HG02840 (cell line): ENCODE data around the gene USP6NL.

Experiments
- ATAC-seq: cut with Tn5 transposase; IDR thresholded peaks from one replicate; pipeline ENCODE4 v1.9.1; 2021; ENCODE audit warnings: mild to moderate bottlenecking, moderate library complexity, moderate number of reproducible peaks; ENCODE audit not compliant: unreplicated experiment, low FRiP score

USP6NL gene

GRCh38 chr10:11430421-11431215 lies 180.8 kb downstream of the USP6NL start:
- ATAC-seq = no peak

GRCh38 chr10:11429439-11430052 lies 181.9 kb downstream of the USP6NL start:
- ATAC-seq = no peak

GRCh38 chr10:11425676-11426075 lies 185.8 kb downstream of the USP6NL start:
- no peak for ATAC-seq

GRCh38 chr10:11425296-11425610 lies 186.2 kb downstream of the USP6NL start:
- no peak for ATAC-seq

- ATAC-seq = no peak
These were observed 186.8 kb downstream of the USP6NL start for GRCh38 chr10:11424456-11425295.

- ATAC-seq = no peak
These were observed 194.5 kb downstream of the USP6NL start for GRCh38 chr10:11416974-11417373.

GRCh38 chr10:11415095-11415494 lies 196.4 kb downstream of the USP6NL start:
- ATAC-seq = no peak

GRCh38 chr10:11414314-11415038 lies 197.0 kb downstream of the USP6NL start:
- ATAC-seq = no peak

- no peak for ATAC-seq
These were observed 199.4 kb downstream of the USP6NL start for GRCh38 chr10:11411926-11412545.

- ATAC-seq = no peak
These were observed 202.1 kb downstream of the USP6NL start for GRCh38 chr10:11409357-11409756.

- ATAC-seq = no peak
These were observed 203.5 kb downstream of the USP6NL start for GRCh38 chr10:11407939-11408338.

- no peak for ATAC-seq
These were observed 204.7 kb downstream of the USP6NL start for GRCh38 chr10:11406746-11407145.

GRCh38 chr10:11404901-11405300 lies 206.5 kb downstream of the USP6NL start:
- no peak for ATAC-seq
